Activated gamma-delta T cell (primary cell): ENCODE measurements around the gene SH3RF3.

Source experiments
- DNase-seq: peaks from one replicate; lab custom pipeline; 2025; lab: John Stamatoyannopoulos, UW

Gene SH3RF3

GRCh38 chr2:109337221-109337620, 208.2 kb downstream of the SH3RF3 start:
- DNase-seq = no peak

- no peak for DNase-seq
Measured at GRCh38 chr2:109339519-109339966, 210.5 kb downstream of the SH3RF3 start.

GRCh38 chr2:109340381-109340780, 211.4 kb downstream of the SH3RF3 start:
- DNase-seq = no peak

GRCh38 chr2:109341355-109342255, 212.6 kb downstream of the SH3RF3 start:
- no peak for DNase-seq

- no peak for DNase-seq
Measured at GRCh38 chr2:109342256-109342850, 213.3 kb downstream of the SH3RF3 start.

- no peak for DNase-seq
Measured at GRCh38 chr2:109342930-109343329, 213.9 kb downstream of the SH3RF3 start.

- DNase-seq = no peak
Measured at GRCh38 chr2:109343460-109343859, 214.5 kb downstream of the SH3RF3 start.

GRCh38 chr2:109344270-109344805, 215.3 kb downstream of the SH3RF3 start:
- DNase-seq = no peak

GRCh38 chr2:109345091-109345490, 216.1 kb downstream of the SH3RF3 start:
- DNase-seq = no peak

GRCh38 chr2:109345653-109346480, 216.9 kb downstream of the SH3RF3 start:
- no peak for DNase-seq

GRCh38 chr2:109346601-109347228, 217.7 kb downstream of the SH3RF3 start:
- no peak for DNase-seq

GRCh38 chr2:109347626-109348025, 218.6 kb downstream of the SH3RF3 start:
- DNase-seq = no peak

- DNase-seq = no peak
Measured at GRCh38 chr2:109348190-109348589, 219.2 kb downstream of the SH3RF3 start.

GRCh38 chr2:109348671-109349502, 219.9 kb downstream of the SH3RF3 start:
- no peak for DNase-seq

GRCh38 chr2:109349503-109350465, 220.8 kb downstream of the SH3RF3 start:
- DNase-seq = no peak

GRCh38 chr2:109350526-109350925, 221.5 kb downstream of the SH3RF3 start:
- no peak for DNase-seq

- no peak for DNase-seq
Measured at GRCh38 chr2:109351164-109351756, 222.3 kb downstream of the SH3RF3 start.

- DNase-seq = no peak
Measured at GRCh38 chr2:109352056-109352897, 223.3 kb downstream of the SH3RF3 start.
